Fibroblast of peridontal ligament (primary cell): ENCODE measurements around the gene POLR1H.
A peak's percentile ranks its signal among the peaks of the same experiment; 100 is the strongest.

Source experiments
- DNase-seq: peaks from one replicate; pipeline ENCODE4 v3.0.0-alpha.2; 2010; ENCODE audit errors: extremely low read depth

POLR1H gene

GRCh38 chr6:30093951-30094661 lies 33.0 kb downstream of the POLR1H start:
- DNase-seq = no peak

GRCh38 chr6:30096829-30097228 lies 35.8 kb downstream of the POLR1H start:
- no peak for DNase-seq

GRCh38 chr6:30097902-30098768 lies 37.1 kb downstream of the POLR1H start:
- no peak for DNase-seq

- no peak for DNase-seq
Measured at GRCh38 chr6:30100154-30100553, 39.1 kb downstream of the POLR1H start.

- no peak for DNase-seq
Measured at GRCh38 chr6:30100585-30101443, 39.7 kb downstream of the POLR1H start.

- DNase-seq = peak; percentile 73
Measured at GRCh38 chr6:30101444-30102413, 40.7 kb downstream of the POLR1H start.

- DNase-seq = peak; percentile 31
Measured at GRCh38 chr6:30102414-30102969, 41.4 kb downstream of the POLR1H start.

GRCh38 chr6:30102970-30103871 lies 42.2 kb downstream of the POLR1H start:
- DNase-seq = peak; percentile 91

GRCh38 chr6:30103872-30104179 lies 42.8 kb downstream of the POLR1H start:
- DNase-seq = no peak

GRCh38 chr6:30104661-30105060 lies 43.6 kb downstream of the POLR1H start:
- DNase-seq = no peak

- no peak for DNase-seq
Measured at GRCh38 chr6:30111266-30111856, 50.3 kb downstream of the POLR1H start.

GRCh38 chr6:30112402-30112994 lies 51.4 kb downstream of the POLR1H start:
- DNase-seq = no peak

GRCh38 chr6:30113003-30113759 lies 52.1 kb downstream of the POLR1H start, which contains the start of gene TRIM31:
Gene TRIM31 (minus strand): TSS chr6:30113090. CDS start chr6:30112805, 285 bp downstream.
- no peak for DNase-seq

- DNase-seq = no peak
Measured at GRCh38 chr6:30113841-30114240, 52.8 kb downstream of the POLR1H start.
